HG03045 (cell line): ENCODE data around the gene GFPT2.
"Not testable (repeated sequence)": the region's sequence is repeated elsewhere in the genome, so short reads cannot be mapped to it uniquely, and the experiment has no call there.

Source experiments
- ATAC-seq: cut with Tn5 transposase; IDR thresholded peaks from one replicate; pipeline ENCODE4 v1.9.1; 2021; ENCODE audit warnings: mild to moderate bottlenecking, moderate library complexity; ENCODE audit not compliant: unreplicated experiment

Gene GFPT2

DNA sequence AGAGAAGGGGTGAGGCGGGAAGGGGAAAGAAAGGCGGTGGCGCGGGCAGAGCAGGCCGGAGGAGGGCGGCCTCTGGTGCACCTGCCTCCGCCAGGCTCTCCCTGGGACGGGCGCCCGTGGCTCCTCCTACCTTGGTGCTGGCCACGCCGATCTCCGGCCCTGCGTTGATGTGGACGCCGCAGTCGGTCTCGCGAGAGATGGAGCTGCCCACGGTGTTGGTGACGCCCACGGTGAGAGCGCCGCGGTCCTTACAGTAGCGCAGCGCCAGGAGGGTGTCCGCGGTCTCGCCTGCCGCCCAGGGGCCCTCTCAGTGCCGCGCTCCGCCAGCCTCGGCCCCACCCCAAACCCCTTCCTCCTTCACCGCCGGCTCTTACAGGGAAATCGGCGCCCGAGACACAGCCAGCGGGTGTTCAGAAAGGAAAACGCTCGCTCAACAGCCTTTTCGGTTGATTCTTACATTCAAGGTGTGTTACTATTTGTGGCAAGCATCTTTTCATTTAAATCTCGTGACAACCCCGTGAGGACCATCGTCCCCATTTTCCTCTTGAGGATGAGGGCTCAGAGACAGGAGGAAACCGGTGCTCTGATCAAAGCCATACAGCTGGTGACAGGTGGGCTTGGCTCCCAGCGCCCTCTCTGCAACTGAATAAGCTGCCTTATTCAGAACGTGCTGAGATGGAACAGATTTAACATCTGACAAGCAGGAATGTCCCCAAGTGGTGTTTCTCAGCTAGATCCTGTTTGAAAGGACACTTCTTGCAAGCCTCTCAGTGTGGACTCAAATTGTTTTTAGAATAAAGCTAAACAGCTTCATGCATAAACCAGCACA lies 39.2 kb downstream of the GFPT2 start:
- no peak for ATAC-seq

DNA sequence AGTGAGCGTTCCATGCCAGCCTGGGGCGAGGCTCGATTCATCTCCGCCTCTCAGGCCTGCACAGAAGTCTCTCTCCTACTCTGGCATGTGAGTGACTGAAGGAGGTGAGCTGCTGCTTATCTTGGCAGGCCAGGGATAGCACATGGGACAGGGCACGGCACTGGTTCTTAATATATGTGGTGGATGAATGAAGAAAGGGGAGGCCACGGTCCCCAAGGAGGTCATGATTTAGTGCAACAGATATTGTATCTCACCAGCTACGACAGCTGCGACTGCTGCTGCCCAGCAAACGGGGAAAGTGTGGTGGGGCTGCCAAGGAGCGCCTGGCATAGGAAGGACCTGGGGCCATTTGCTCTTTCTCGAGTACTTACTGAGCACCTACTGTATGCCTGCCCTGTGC lies 41.9 kb downstream of the GFPT2 start:
- no peak for ATAC-seq

DNA sequence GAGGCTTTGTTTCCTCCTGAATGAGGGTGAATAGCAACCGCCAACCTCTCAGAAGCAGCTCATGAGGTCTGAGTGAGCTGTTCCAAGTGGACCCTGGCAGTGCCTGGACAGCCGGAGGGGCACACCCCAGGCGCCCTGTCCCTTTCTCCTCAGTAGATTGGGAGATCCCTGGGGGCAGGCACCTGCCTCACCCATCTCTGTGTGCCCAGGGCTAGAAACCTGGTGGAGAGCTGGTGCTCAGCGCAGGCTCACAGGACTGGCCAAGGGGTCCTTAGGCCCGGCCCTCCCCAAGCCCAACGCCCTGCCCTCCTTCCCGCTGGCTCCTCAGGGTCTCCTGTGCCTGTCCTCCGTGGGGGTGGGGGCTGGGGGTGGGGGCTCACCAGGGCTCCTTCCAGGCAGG lies 46.3 kb downstream of the GFPT2 start:
- ATAC-seq = no peak

DNA sequence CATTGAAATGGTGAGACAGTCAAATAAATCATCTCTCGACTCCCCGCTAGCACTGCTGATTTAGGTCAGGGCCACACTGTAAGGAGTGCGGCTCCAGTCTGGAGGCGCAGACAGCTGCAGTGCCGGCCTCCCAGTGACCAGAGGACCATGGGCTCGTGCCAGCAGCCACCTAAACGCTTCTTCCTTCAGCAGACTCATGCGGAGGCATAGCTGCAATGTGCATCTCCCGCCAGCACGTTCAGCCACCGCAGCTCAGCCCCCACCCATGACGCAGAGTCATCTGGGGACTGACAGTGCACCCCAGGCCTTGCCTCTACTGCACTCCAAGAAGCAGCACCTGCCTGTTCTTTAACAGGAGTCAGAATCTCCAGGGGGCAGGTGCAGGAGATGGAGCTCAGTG lies 47.7 kb downstream of the GFPT2 start:
- no peak for ATAC-seq

DNA sequence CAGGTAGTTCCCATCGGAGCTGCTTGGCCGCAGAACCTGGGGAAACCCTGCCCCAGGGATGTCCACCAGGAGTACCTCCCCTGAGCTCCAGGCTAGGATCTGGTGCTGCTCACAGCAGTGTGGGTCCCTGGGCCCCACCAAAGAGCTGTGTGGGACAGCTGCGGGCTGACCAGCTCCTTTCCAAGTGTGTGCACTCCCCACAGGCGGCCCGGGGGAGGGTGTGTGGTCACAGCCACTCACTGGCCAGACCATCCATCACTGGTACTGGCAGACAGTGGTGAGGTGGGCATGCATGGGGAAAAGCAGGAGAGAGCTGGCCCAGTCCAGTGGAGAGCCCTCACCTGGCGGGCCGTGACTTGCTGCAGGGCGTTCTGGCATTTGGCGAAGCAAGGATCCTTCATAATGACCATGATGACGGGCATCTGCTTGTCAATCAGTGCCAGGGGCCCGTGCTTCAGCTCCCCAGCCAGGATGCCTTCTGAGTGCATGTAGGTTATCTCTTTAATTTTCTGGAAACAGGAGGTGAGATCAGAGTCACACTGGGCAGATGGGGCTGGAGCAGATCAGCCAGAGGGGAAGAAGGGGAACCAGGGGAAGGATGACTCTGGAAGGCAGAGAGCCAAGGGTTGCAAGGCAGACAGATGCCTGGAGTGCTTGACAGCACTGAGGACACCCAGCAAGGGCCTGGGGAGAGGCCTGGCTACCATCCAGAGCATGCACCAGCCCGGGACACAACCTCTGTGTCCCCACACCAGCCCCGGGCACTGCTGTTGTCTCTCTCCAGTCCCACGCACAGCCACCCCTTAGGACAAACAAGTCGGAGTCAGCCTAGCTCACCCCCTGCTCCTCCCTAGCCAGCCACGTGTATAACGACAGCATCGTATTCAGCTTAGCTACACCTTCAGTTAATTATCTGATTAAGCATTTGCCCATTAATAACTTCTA lies 48.4 kb downstream of the GFPT2 start:
- no peak for ATAC-seq

DNA sequence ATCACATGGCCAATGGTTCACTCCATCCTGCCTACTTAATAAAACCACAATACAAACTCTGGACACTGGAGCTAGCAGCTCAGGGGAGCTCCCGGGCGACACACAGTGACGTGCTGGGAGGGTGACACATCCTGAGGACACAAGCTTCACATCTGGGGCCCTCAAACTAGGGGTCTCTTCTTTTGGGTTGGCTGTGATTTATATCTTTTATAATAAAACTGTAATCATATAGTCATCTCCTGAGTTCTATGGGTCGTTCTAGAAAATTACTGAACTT lies 49.2 kb downstream of the GFPT2 start:
- ATAC-seq = no peak

DNA sequence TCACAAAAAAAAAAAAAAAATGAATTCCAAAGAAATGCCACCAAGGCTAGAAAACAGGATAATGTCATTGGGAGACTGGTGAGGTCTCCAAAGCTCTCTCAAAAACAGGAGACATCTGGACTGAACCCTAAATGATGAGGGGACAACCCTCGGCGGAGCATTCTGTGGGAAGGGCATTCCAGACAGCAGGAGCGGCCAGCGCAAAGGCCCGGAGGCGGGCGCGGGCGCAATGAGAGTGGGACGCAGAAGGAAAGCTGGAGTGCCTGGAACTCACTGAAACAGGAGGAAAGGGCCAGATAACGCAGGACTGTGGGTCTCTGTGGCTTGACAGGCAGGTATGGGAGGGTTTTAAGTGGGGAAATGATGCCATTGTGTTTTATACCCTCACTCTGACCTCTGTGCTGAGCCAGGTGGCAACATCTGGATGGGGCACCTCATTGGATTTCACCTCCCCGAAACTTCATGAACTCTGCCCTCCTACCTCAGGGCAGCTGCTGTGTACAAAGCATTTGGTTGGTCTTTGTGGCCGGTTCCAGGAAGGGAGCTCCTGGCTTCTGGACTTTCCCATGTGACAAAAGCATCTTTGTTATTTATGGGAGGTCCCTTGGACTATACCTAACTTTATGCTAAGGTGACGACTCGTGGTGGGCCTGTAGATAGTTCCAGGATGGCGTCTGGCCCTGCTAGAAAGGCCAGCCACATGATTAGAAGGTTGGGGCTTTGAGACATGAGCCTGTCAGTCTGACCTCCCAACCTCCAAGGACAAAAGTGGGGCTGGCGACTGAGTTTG lies 49.7 kb downstream of the GFPT2 start:
- ATAC-seq = no peak

DNA sequence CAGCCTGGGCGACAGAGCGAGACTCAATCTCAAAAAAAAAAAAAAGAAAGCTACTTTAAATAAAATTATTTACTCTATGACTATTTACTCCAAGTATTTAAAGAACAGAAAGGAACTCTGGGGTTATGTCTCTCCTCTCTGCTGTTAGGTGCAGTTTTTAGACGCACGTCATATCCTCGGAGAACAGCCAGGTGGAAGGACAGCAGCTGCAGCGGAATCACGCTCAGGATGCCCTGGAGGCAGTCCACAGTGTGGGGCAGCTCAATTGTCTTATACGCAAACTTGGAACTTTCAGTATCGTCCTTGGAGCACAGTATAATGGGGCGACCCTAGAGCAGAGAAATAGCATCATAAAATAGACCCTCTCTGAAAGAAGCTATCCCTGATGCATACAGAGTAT lies 50.9 kb downstream of the GFPT2 start:
- ATAC-seq = no peak

DNA sequence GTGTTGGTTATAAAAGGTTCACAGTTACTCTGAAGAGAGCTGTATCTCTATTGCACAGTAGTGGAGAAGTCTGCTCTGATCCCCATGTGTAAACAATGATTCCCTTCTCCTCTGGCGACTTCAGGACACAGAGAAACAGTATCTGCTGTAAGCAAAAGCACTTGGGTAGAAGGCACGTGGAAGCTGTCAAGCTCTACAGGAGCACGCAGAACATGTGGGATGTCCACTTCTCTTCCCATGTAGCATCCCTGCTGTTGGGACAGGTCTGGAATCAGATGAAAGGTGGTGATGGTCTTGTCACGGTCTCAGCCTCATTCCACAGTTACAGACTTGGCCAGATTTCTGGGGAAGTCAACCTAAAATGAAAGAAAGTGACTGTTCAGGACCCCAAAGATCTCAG lies 51.9 kb downstream of the GFPT2 start:
- ATAC-seq = no peak

DNA sequence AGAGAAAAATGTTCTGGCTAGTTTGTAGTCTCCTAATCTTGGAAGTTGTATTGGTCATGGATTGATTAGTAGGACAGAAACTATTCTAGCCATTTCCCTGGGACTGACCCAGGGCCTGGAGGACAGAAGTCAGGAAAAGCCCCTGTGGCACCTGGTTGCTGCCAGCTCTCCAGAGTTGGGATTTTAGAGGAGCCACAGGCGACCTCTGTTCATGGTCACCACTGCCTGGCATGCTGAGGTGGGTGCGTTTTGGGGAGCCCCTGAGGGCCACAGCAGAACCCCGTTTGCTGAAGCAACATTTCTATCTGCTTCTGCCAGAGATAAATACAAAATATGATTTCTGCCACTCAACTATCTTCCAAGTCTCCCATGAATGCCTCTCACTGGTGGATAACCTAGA lies 53.6 kb downstream of the GFPT2 start:
- ATAC-seq = no peak

DNA sequence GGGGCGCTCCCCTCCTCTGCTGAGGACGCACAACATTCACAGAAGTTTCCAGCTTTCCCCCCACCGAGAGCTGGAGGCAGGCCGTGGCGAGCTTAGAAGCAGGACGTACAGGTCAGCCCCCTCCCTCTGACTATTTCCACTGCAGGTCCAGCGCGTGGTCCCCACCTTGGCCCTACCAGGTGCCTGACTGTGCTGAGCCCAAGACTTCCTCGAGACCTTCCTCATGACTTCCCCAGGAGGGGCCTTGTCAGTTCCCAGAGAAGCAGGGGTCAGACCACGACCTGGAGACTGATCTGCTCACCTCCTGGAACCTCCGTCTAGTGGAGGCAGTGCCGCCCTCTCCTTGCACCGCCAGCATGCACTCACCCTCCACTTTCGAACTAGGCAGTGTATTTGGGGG lies 54.1 kb downstream of the GFPT2 start:
- not testable (repeated sequence) for ATAC-seq

DNA sequence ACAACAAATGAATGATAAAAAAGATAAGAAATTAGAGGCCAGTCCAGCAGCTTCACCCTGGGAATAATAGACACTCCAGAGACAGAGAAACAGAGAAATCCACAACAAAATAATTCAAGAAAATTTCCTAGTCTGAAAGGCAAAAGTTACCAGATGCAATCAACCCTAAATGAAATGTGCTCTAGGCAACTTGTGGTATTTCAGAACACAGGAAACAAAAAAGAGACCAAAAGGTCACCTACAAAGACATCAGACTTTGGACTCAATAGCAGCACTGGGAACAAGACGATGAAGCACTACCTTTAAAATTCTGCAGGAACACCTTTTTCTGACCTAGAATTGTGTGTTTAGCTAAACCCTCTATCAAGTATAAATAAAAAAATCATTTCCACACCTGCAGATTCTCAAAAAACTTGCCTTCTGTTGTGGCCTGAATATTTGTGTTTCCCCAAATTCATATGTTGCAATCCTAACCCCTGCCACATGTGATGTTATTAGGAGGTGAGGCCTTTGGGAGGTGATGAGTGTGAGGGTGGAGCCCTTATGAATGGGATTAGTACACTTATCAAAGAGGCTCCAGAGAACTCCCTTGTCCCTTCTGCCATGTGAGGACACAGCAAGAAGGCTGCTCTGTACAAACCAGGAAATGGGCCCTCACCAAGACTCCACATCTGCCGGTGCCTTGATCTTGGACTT lies 55.4 kb downstream of the GFPT2 start:
- no peak for ATAC-seq

DNA sequence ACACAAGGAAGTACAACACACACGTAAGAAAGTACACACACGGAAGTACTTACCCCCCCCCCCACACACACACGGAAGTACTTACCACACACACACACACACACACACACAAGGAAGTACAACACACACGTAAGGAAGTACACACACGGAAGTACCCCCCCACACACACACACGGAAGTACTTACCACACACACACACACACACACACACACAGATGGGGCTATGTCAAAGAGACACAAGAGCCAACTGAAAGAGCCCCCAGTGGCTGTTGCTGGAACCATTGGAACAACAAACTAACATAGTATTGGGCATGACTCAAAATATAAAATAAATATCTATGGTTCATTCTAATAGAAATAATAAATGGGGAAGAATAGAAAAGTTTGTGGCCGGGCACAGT lies 56.4 kb downstream of the GFPT2 start:
- ATAC-seq = no peak

DNA sequence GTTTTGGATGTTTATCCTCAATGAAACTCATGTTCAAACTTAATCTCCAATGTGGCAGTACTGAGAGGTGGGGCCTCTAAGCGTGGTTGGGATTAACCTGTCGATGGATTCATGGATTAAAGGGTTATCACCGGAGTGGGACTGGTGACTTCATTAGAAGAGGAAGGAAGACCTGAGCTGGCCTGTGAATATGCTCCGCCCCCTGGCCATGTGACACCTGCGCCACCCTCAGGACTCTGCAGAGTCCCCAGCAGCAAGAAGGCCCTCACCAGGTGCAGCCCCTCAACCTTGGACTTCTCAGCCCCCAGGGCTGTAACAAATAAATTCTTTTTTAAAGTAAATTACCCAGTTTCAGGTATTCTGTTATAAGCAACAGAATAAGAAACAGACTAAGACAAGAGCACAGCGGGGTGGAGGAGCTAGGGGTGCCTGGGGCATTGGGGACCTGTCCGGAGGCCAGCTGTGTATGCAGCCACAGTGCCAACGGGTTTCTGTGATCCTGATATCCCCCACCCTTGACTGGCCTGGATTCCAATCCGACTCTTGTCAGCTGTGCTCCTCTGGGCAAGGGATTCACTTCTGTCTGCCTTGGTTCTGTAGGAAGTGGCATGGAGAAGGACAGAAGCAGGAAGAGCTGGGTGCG lies 58.1 kb downstream of the GFPT2 start:
- ATAC-seq = no peak

DNA sequence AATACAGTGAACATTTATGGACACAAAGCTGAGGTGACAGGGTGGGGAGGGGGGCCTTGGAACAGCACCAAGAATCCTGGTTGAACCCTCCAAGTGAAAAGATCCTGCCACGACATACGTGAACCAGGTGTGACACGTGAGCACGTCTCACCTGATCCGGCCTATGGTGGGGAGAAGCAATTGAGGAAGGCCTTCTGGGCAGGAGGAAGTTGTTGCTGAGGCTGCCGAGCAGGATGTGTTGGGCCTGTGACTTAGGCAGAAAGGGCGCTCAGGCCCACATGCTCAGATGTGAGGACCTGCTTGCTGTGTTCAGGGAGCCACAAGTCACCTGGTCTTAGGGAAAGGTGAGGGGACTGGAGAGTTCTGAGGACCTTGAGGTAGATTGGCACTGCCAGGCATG lies 58.7 kb downstream of the GFPT2 start:
- no peak for ATAC-seq

DNA sequence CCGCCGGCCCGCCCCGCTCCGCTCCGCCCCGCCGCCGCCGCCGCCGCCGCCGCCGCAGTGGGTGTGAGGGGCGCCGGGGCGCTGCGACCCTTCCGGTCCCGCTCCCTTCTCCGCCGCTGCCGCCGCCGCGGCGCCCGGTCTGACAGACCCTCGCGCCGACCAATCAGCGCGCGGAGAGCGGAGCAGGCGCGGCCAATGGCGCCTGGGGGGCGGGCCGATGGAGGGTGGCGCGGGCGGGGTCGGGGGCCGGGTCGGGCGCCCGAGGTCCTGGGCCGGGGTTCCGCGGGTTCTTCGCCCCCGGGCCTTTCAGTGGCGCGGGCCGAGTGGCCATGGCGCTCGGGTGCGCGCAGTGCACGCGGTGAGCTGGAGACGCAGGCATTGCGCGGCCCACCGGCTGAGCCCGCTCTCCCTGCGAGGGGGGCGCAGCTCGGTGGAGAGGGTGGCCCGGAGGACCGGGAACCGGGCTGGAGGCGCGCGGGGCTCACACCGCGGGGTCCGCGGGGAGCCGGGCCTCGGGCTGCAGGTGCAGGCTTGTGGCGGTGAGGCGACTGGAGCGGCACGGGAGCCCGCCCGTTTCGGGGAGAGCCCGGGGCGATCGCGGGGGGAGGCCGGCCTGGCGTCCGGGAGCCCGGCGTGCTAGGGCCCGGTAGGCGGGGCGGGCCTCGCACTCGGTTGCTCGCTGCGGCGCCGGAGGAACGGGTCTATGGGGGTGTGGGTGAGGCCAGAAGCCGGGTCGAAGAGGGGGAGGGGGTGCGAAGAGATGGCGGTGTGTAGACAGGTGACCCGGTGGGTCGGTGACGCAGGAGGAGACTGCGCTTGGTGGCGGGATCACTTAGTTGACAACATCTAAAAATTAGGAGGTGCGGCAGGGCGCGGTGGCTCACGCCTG lies 60.9 kb downstream of the GFPT2 start, which contains the start of gene MAPK9:
Gene MAPK9, minus strand, starts transcription at position 141 of the 889 bp plus-strand sequence. CDS start 11,522 bp downstream, outside the sequence.
- peak; percentile 90 for ATAC-seq

DNA sequence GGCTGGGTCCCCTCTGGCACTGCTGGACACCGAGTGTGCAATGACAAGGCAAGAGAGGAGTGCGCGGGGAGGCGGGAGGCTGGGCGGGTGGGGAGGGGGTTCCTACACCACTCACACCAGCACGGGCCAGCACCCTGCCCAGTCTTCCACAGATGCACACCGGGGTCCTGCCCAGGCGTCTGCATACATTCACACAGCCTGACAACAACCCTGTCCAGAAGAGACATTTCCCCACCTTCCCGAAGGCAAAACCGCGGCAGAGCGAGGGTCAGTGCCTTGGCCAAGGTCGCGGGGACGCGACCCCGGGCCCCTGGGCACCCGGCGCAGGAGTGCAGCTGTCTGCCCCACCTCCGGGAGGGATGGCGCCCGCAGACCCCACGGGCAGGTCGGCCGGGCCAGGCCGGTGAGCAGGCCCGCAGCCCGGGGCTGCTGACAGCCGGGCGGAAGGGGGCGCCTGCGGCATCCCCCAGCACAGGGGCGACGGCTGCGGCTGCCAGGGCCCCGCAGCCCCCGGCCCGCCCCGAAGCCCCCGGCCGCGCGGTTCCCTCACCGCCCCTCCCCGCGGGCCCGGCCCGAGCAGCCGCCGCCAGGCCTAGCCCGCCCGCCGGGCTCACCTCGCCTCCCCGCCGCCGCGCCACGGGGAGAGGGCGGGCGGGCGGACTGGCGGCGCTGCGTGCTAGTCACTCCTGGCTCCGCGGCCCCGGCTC lies 61.7 kb downstream of the GFPT2 start:
- ATAC-seq = peak; percentile 26

DNA sequence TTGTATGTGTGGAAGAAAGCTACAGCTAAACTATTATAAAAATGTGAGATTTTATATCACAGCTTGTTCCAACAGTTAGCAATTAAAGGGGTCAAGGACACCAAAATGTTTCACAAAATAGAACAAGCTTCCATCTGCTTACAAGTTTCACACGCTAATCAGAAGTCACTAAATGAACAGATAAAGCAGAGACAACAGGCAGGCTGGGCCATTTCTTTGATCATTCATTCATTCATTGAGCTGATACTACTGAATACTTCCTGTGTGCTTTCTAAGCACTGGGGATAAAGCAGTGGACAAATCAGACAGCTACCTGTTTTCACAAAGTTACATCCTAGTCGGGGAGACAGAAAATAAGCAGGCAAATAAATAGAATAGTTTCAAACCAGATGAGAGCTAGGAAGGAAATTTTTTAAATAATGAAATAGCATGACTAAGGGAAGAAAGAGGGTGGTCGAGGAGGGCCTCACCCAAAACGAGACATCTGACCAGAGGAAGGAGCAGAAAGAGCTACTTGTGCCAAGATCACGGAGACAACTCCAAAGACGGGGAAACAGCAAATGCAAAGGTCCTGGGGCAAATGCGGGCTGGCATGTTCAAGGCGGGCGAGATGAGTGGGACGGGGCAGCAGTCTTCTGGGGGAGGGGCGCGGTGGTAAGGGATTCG lies 62.4 kb downstream of the GFPT2 start:
- no peak for ATAC-seq
